BJ (cell line): ENCODE results near the gene ANXA3. TPM values are rescaled to one million over a fixed set of nuclear protein-coding genes. Genes with fewer than 3 reads are reported as not detected.

ENCODE experiments used
- CTCF ChIA-PET: fragments of 350-600 bp; formaldehyde crosslinking; extraction: SDS; loops from one replicate; lab custom pipeline; 2021; ENCODE audit warnings: antibody characterized with exemption, inconsistent platforms; lab: Yijun Ruan, JAX
- POLR2A ChIA-PET: fragments of 300-600 bp; sonication (Branson Sonifier 250); formaldehyde crosslinking; extraction: SDS; loops from one replicate; lab custom pipeline; 2021; ENCODE audit warnings: antibody characterized with exemption; lab: Charles Lee
- DNase-seq: peaks from one replicate; pipeline ENCODE4 v3.0.0-alpha.2; 2011; ENCODE audit warnings: low read depth
- H3K27me3 ChIP-seq: 2 replicates; pipeline ENCODE4 v1.6.0; 2011; ENCODE audit warnings: low read length; ENCODE audit not compliant: control insufficient read depth, insufficient read depth
- H3K36me3 ChIP-seq: 2 replicates; pipeline ENCODE4 v1.5.1; 2011; ENCODE audit warnings: low read length; ENCODE audit not compliant: control insufficient read depth, insufficient read depth
- H3K4me3 ChIP-seq: 2 replicates; pipeline ENCODE4 v1.5.1; 2011; ENCODE audit warnings: low read depth, mild to moderate bottlenecking, control low read depth, low read length
- CTCF ChIP-seq: IDR thresholded peaks from 2 replicates; pipeline ENCODE4 v1.5.1; 2011; ENCODE audit warnings: low read depth, mild to moderate bottlenecking, control low read depth, inconsistent platforms, low read length, moderate library complexity; ENCODE audit not compliant: insufficient read depth
- polyA plus RNA-seq: library from polyadenylated mRNA; depleted of rRNA; stranded (reverse); fragments of >200 nt; gene quantifications from 2 replicates; pipeline ENCODE4 v1.2.3, GENCODE V29; 2011

The ANXA3 gene
- polyA plus RNA-seq, 1 experiment = 8.2 TPM

GRCh38 chr4:78570117-78570516 is 18.5 kb downstream of the ANXA3 start:
- no peak for DNase-seq
- TF ChIP-seq CTCF = no peak
- Histone ChIP-seq H3K4me3 (no peak overlapping the region), H3K36me3 (no peaks in the 10 kb centered on the region), H3K27me3 (no peaks in the 10 kb centered on the region)
- ChIA-PET CTCF (interaction anchor here (1.2 kb wide), 1 partner anchor 45 kb away, joined by 4 read pairs; no protein-coding TSS in a partner anchor), POLR2A (no interaction called here)

GRCh38 chr4:78571804-78572203 is 20.2 kb downstream of the ANXA3 start:
- no peak for DNase-seq
- TF ChIP-seq CTCF = no peak
- Histone ChIP-seq H3K4me3 (no peak overlapping the region), H3K36me3 (no peaks in the 10 kb centered on the region), H3K27me3 (no peaks in the 10 kb centered on the region)
- ChIA-PET CTCF (no interaction called here), POLR2A (no interaction called here)

- Histone ChIP-seq H3K36me3 (no peaks in the 10 kb centered on the region), H3K27me3 (no peaks in the 10 kb centered on the region), H3K4me3 (no peak overlapping the region)
- no peak for DNase-seq
- ChIA-PET POLR2A (no interaction called here), CTCF (interaction anchor here (0.6 kb wide), 1 partner anchor 10 kb away, joined by 3 read pairs; no protein-coding TSS in a partner anchor)
- TF ChIP-seq CTCF = no peak
Measured at GRCh38 chr4:78578674-78579425, 27.3 kb downstream of the ANXA3 start.

- no peak for DNase-seq
- ChIA-PET CTCF (interaction anchor here (0.6 to 1.5 kb wide), 2 partner anchors 13 to 14 kb away, joined by 3 read pairs; no protein-coding TSS in a partner anchor), POLR2A (no interaction called here)
- no peaks in the 10 kb centered on the region for H3K36me3 ChIP-seq
- no peak overlapping the region for H3K4me3 ChIP-seq
- TF ChIP-seq CTCF = no peak
- H3K27me3 ChIP-seq = no peaks in the 10 kb centered on the region
Measured at GRCh38 chr4:78581618-78582017, 30.0 kb downstream of the ANXA3 start.

- TF ChIP-seq CTCF = no peak
- CTCF ChIA-PET = no interaction called here
- no peak for DNase-seq
- Histone ChIP-seq H3K4me3 (no peak overlapping the region), H3K36me3 (no peaks in the 10 kb centered on the region), H3K27me3 (no peaks in the 10 kb centered on the region)
- POLR2A ChIA-PET = no interaction called here
Measured at GRCh38 chr4:78584863-78585547, 33.4 kb downstream of the ANXA3 start.
